Transverse colon (tissue), 4 donors: ENCODE results near the gene MMP1. TPM values are rescaled to one million over a fixed set of nuclear protein-coding genes. Genes with fewer than 3 reads are reported as not detected.

Experiments used
- DNase-seq: peaks from one replicate; pipeline ENCODE4 v3.0.0-alpha.2; 2019
- H3K27ac ChIP-seq, 4 donors: fragments of 200-600 bp; sonication (generic); 2 replicates each; pipeline ENCODE4 v1.5.1; 2016 to 2018; ENCODE audit warnings: inconsistent platforms in 4 of 4
- H3K27me3 ChIP-seq: fragments of 200-600 bp; sonication (generic); 2 replicates; pipeline ENCODE4 v1.5.1; 2017; ENCODE audit warnings: inconsistent platforms
- H3K36me3 ChIP-seq, 4 donors: fragments of 200-600 bp; sonication (generic); 2 replicates each; pipeline ENCODE4 v1.5.1; 2017 to 2019; ENCODE audit warnings: inconsistent platforms in 4 of 4
- H3K4me1 ChIP-seq, 4 donors: fragments of 200-600 bp; sonication (generic); 2 replicates each; pipeline ENCODE4 v1.5.1; 2017 to 2020; ENCODE audit warnings: inconsistent platforms in 4 of 4
- H3K4me3 ChIP-seq, 4 donors: fragments of 200-600 bp; sonication (generic); 1 replicate in 1 of 4; 2 replicates in 3 of 4; pipeline versions ENCODE4 v1.5.1 to v1.6.1; 2017 to 2019; ENCODE audit warnings: inconsistent platforms in 4 of 4
- H3K9me3 ChIP-seq, 2 donors: fragments of 200-600 bp; sonication (generic); 2 replicates each; pipeline ENCODE4 v1.5.1; 2017 to 2019; ENCODE audit warnings: inconsistent platforms in 2 of 2
- CTCF ChIP-seq, 5 experiments: fragments of 200-600 bp in 3 of 5; fragments of 450-650 bp in 2 of 5; sonication (generic) in 3 of 5; IDR thresholded peaks; 1 replicate in 2 of 5; 2 replicates in 3 of 5; pipeline ENCODE4 v1.5.1; 2016 to 2017; ENCODE audit warnings: antibody characterized with exemption in 5 of 5, inconsistent platforms in 3 of 5, mild to moderate bottlenecking in 2 of 5, moderate library complexity in 1 of 5
- EP300 ChIP-seq: sonication (generic); formaldehyde crosslinking; IDR thresholded peaks from one replicate; pipeline ENCODE4 v1.6.1; 2017; ENCODE audit warnings: antibody characterized with exemption, low read depth
- POLR2A ChIP-seq: fragments of 450-650 bp; IDR thresholded peaks from one replicate; pipeline ENCODE4 v1.6.1; 2016; ENCODE audit warnings: antibody characterized with exemption, mild to moderate bottlenecking, moderate library complexity
- POLR2AphosphoS5 ChIP-seq, 3 donors: sonication (generic); formaldehyde crosslinking; IDR thresholded peaks; one replicate each; pipeline ENCODE4 v1.6.1; 2016; ENCODE audit warnings: antibody characterized with exemption in 3 of 3
- WGBS, 2 donors: methylation state at CpG; one replicate each; pipeline ENCODE4 v1.1.5; 2018; ENCODE audit warnings: low coverage in 1 of 2; 5-methylcytosine and 5-hydroxymethylcytosine counted together
- in situ Hi-C, 4 donors: fragments of 200-750 bp; cut with MboI; loops; one replicate each; pipeline versions ENCODE4 v1.15.0 to v1.15.1; 2017; ENCODE audit warnings: low sequenced_read_pairs in 3 of 4, low pct_ligation_motif_present in 1 of 4, low pct_unique_long_range_greater_than_20kb in 1 of 4
- intact Hi-C: fragments of 100-400 bp; cut with DNase I; formaldehyde crosslinking; loops from one replicate; pipeline ENCODE4 v1.15.1; 2023; ENCODE audit warnings: low total_unique reads
- total RNA-seq, 4 donors: library from RNA; depleted of rRNA; stranded (reverse); fragments of >200 nt; gene quantifications; one replicate each; pipeline ENCODE4 v1.1.0, GENCODE V29; 2016

The MMP1 gene
- total RNA-seq, 4 donors from 2014 or later: 0.48 TPM; not detected in 3

- Histone ChIP-seq H3K36me3 (no peaks in the 10 kb centered on the region), H3K4me3 (no peak overlapping the region), H3K27ac (no peak overlapping the region), H3K9me3 (no peaks in the 10 kb centered on the region), H3K4me1 (peaks cover 0 to 1% (median 0%) of the 10 kb centered on the region in 4 donors), H3K27me3 (no peaks in the 10 kb centered on the region)
- no peak for TF ChIP-seq POLR2A
- TF ChIP-seq CTCF (IDR thresholded peaks at IDR 0.05): no peak
- TF ChIP-seq EP300: no peak
- no peak for TF ChIP-seq POLR2AphosphoS5 (IDR thresholded peaks at IDR 0.05)
- in situ Hi-C loops (no loop called here), intact Hi-C loops (no loop called here)
- no peak for DNase-seq
- 82 to 83% methylated on average over 2 of the region's 2 CpGs for WGBS, 2 donors
These were observed 34.5 kb downstream of the MMP1 start for GRCh38 chr11:102763440-102763839.

GRCh38 chr11:102762361-102762767, 35.6 kb downstream of the MMP1 start:
- H3K4me1 ChIP-seq: peaks cover 0 to 7% (median 0%) of the 10 kb centered on the region in 4 donors
- H3K9me3 ChIP-seq: no peaks in the 10 kb centered on the region
- no peak for DNase-seq
- TF ChIP-seq POLR2AphosphoS5 (IDR thresholded peaks at IDR 0.05) (no peak), EP300 (no peak), POLR2A (no peak), CTCF (IDR thresholded peaks at IDR 0.05) (no peak)
- 41 to 65% methylated on average over 2 of the region's 2 CpGs for WGBS, 2 donors
- H3K36me3 ChIP-seq: no peaks in the 10 kb centered on the region
- H3K27ac ChIP-seq: no peak overlapping the region
- in situ Hi-C loops: no loop called here
- no peaks in the 10 kb centered on the region for H3K27me3 ChIP-seq
- intact Hi-C loops: no loop called here
- H3K4me3 ChIP-seq: no peak overlapping the region

- in situ Hi-C loops (no loop called here), intact Hi-C loops (no loop called here)
- Histone ChIP-seq H3K4me3 (no peak overlapping the region), H3K9me3 (no peaks in the 10 kb centered on the region), H3K27ac (no peak overlapping the region), H3K36me3 (no peaks in the 10 kb centered on the region), H3K27me3 (no peaks in the 10 kb centered on the region), H3K4me1 (peaks cover 0 to 7% (median 0%) of the 10 kb centered on the region in 4 donors)
- TF ChIP-seq CTCF (IDR thresholded peaks at IDR 0.05): no peak
- no peak for TF ChIP-seq POLR2AphosphoS5 (IDR thresholded peaks at IDR 0.05)
- TF ChIP-seq POLR2A: no peak
- TF ChIP-seq EP300: no peak
- DNase-seq: no peak
- 75 to 79% methylated on average over 4 of the region's 4 CpGs for WGBS, 2 donors
These were observed 36.2 kb downstream of the MMP1 start for GRCh38 chr11:102761646-102762238.

GRCh38 chr11:102760344-102761035, 37.5 kb downstream of the MMP1 start:
- Histone ChIP-seq H3K9me3 (no peaks in the 10 kb centered on the region), H3K27ac (no peak overlapping the region), H3K27me3 (no peaks in the 10 kb centered on the region), H3K4me1 (peaks cover 0 to 7% (median 0%) of the 10 kb centered on the region in 4 donors), H3K4me3 (no peak overlapping the region), H3K36me3 (no peaks in the 10 kb centered on the region)
- no peak for DNase-seq
- TF ChIP-seq POLR2AphosphoS5 (IDR thresholded peaks at IDR 0.05): peak; percentile 52 to 75 (median 61)
- TF ChIP-seq EP300: no peak
- 62 to 83% methylated on average over 1 to 4 of the region's 4 CpGs for WGBS, 2 donors
- in situ Hi-C loops (no loop called here), intact Hi-C loops (no loop called here)
